ENCODE results near the gene HSPBP1.
"Not testable (repeated sequence)": the region's sequence is repeated elsewhere in the genome, so short reads cannot be mapped to it uniquely, and the experiment has no call there.

The HSPBP1 gene

GRCh38 chr19:55279770-55280643, at the start of gene HSPBP1:
TSS of gene HSPBP1 (minus strand) at chr19:55280110. CDS start at chr19:55279608, 502 bp downstream.
- Mint-ChIP-seq H3K4me1 (peaks cover 58% of the 10 kb centered on the region), H3K36me3 (peaks cover 28% of the 10 kb centered on the region), H3K4me3 (peak within 1 kb of the TSS; percentile 100), H3K9me3 (no peaks in the 10 kb centered on the region), H3K27ac (peak within 1 kb of the TSS; percentile 98)
- ATAC-seq, result peak; percentile 90
- peak; percentile 93 to 99 for DNase-seq (ENCODE audit: low spot score in 2 of 2)

GRCh38 chr19:55328774-55329318, 48.9 kb upstream of the HSPBP1 start:
- H3K4me1 Mint-ChIP-seq; ATAC-seq; H3K27ac Mint-ChIP-seq; DNase-seq (ENCODE audit: low spot score in 2 of 2); H3K9me3 Mint-ChIP-seq; H3K4me3 Mint-ChIP-seq; H3K36me3 Mint-ChIP-seq: not testable (repeated sequence)

GRCh38 chr19:55325172-55325571, 45.3 kb upstream of the HSPBP1 start, which contains the start of gene TMEM150B:
TSS of gene TMEM150B (minus strand) at chr19:55325341. CDS start at chr19:55321036, 4,305 bp downstream.
- H3K27ac Mint-ChIP-seq, result peak within 1 kb of the TSS; percentile 34

GRCh38 chr19:55324662-55325061, 44.8 kb upstream of the HSPBP1 start:
- no peak overlapping the region for H3K4me3 Mint-ChIP-seq
- no peak for ATAC-seq
- H3K36me3 Mint-ChIP-seq, result no peaks in the 10 kb centered on the region
- peak overlapping the region; percentile 34 for H3K27ac Mint-ChIP-seq
- DNase-seq (ENCODE audit: low spot score in 2 of 2), result no peak
- no peaks in the 10 kb centered on the region for H3K9me3 Mint-ChIP-seq
- peaks cover 9% of the 10 kb centered on the region for H3K4me1 Mint-ChIP-seq

More at GRCh38 chr19:55325172-55325571, 45.3 kb upstream of the HSPBP1 start, which contains the start of gene TMEM150B:
- no peaks in the 10 kb centered on the region for H3K36me3 Mint-ChIP-seq
- no peak within 1 kb of the TSS for H3K4me3 Mint-ChIP-seq
- H3K4me1 Mint-ChIP-seq, result peaks cover 9% of the 10 kb centered on the region
- ATAC-seq, result no peak
- DNase-seq (ENCODE audit: low spot score in 2 of 2), result no peak
- no peaks in the 10 kb centered on the region for H3K9me3 Mint-ChIP-seq

- H3K4me3 Mint-ChIP-seq, result no peak overlapping the region
- H3K36me3 Mint-ChIP-seq, result no peaks in the 10 kb centered on the region
- H3K4me1 Mint-ChIP-seq, result peaks cover 9% of the 10 kb centered on the region
- ATAC-seq, result peak; percentile 45
- H3K27ac Mint-ChIP-seq, result peak overlapping the region; percentile 33
- DNase-seq (ENCODE audit: low spot score in 2 of 2), result no peak
- H3K9me3 Mint-ChIP-seq, result no peaks in the 10 kb centered on the region
These were observed 42.4 kb upstream of the HSPBP1 start for GRCh38 chr19:55322204-55322885.

- no peak for DNase-seq (ENCODE audit: low spot score in 2 of 2)
- peaks cover 9% of the 10 kb centered on the region for H3K4me1 Mint-ChIP-seq
- no peak overlapping the region for H3K4me3 Mint-ChIP-seq
- H3K36me3 Mint-ChIP-seq, result no peaks in the 10 kb centered on the region
- H3K27ac Mint-ChIP-seq, result peak overlapping the region; percentile 33
- no peaks in the 10 kb centered on the region for H3K9me3 Mint-ChIP-seq
- ATAC-seq, result no peak
These were observed 41.7 kb upstream of the HSPBP1 start for GRCh38 chr19:55321466-55322137.

- Mint-ChIP-seq H3K36me3 (no peaks in the 10 kb centered on the region), H3K4me1 (peaks cover 9% of the 10 kb centered on the region), H3K4me3 (no peak overlapping the region), H3K9me3 (no peaks in the 10 kb centered on the region), H3K27ac (no peak overlapping the region)
- DNase-seq (ENCODE audit: low spot score in 2 of 2) (no peak), ATAC-seq (no peak)
These were observed 41.0 kb upstream of the HSPBP1 start for GRCh38 chr19:55320844-55321419.

- DNase-seq (ENCODE audit: low spot score in 2 of 2) (no peak), ATAC-seq (no peak)
- Mint-ChIP-seq H3K27ac (no peak overlapping the region), H3K4me1 (peaks cover 9% of the 10 kb centered on the region), H3K9me3 (no peaks in the 10 kb centered on the region), H3K4me3 (no peak overlapping the region), H3K36me3 (no peaks in the 10 kb centered on the region)
These were observed 39.9 kb upstream of the HSPBP1 start for GRCh38 chr19:55319785-55320184.

GRCh38 chr19:55316646-55317045, 36.7 kb upstream of the HSPBP1 start:
- H3K36me3 Mint-ChIP-seq, result peaks cover 5% of the 10 kb centered on the region
- no peak overlapping the region for H3K27ac Mint-ChIP-seq
- DNase-seq (ENCODE audit: low spot score in 2 of 2), result no peak
- no peak overlapping the region for H3K4me3 Mint-ChIP-seq
- no peaks in the 10 kb centered on the region for H3K9me3 Mint-ChIP-seq
- no peak for ATAC-seq
- peaks cover 2% of the 10 kb centered on the region for H3K4me1 Mint-ChIP-seq

- Mint-ChIP-seq H3K4me3 (no peak overlapping the region), H3K9me3 (no peaks in the 10 kb centered on the region), H3K36me3 (peaks cover 5% of the 10 kb centered on the region), H3K4me1 (no peaks in the 10 kb centered on the region), H3K27ac (no peak overlapping the region)
- DNase-seq (ENCODE audit: low spot score in 2 of 2), result no peak
- no peak for ATAC-seq
These were observed 36.1 kb upstream of the HSPBP1 start for GRCh38 chr19:55315956-55316525.

GRCh38 chr19:55314396-55314795, 34.5 kb upstream of the HSPBP1 start:
- DNase-seq (ENCODE audit: low spot score in 2 of 2) (no peak), ATAC-seq (no peak)
- Mint-ChIP-seq H3K9me3 (no peaks in the 10 kb centered on the region), H3K4me3 (no peak overlapping the region), H3K27ac (peak overlapping the region; percentile 76), H3K36me3 (peaks cover 5% of the 10 kb centered on the region), H3K4me1 (no peaks in the 10 kb centered on the region)

GRCh38 chr19:55312621-55313512, 33.0 kb upstream of the HSPBP1 start:
- DNase-seq (ENCODE audit: low spot score in 2 of 2) (no peak), ATAC-seq (peak; percentile 29)
- no peak overlapping the region for H3K4me3 Mint-ChIP-seq
- H3K9me3 Mint-ChIP-seq, result no peaks in the 10 kb centered on the region
- no peaks in the 10 kb centered on the region for H3K4me1 Mint-ChIP-seq
- H3K36me3 Mint-ChIP-seq, result peaks cover 9% of the 10 kb centered on the region
- H3K27ac Mint-ChIP-seq, result no peak overlapping the region

- Mint-ChIP-seq H3K9me3 (no peaks in the 10 kb centered on the region), H3K27ac (no peak overlapping the region)
These were observed 31.9 kb upstream of the HSPBP1 start for GRCh38 chr19:55311797-55312196.

GRCh38 chr19:55311397-55311796, 31.5 kb upstream of the HSPBP1 start:
- Mint-ChIP-seq H3K4me1 (no peaks in the 10 kb centered on the region), H3K36me3 (peaks cover 15% of the 10 kb centered on the region), H3K4me3 (no peak overlapping the region), H3K9me3 (no peaks in the 10 kb centered on the region), H3K27ac (no peak overlapping the region)
- DNase-seq (ENCODE audit: low spot score in 2 of 2) (no peak), ATAC-seq (no peak)

More at GRCh38 chr19:55311797-55312196, 31.9 kb upstream of the HSPBP1 start:
- Mint-ChIP-seq H3K4me1 (no peaks in the 10 kb centered on the region), H3K36me3 (peaks cover 15% of the 10 kb centered on the region), H3K4me3 (no peak overlapping the region)
- no peak for DNase-seq (ENCODE audit: low spot score in 2 of 2)
- ATAC-seq, result no peak

Measured in stimulated activated effector memory CD8-positive, alpha-beta T cell treated with anti-CD3 and anti-CD28 coated beads, Interleukin-12 subunit alpha, Interleukin-12 subunit beta, amount 100 ng/mL, for 72 hours (primary cell).